ENCODE data around the gene ILKAP. TPM values are rescaled to one million over a fixed set of nuclear protein-coding genes. Genes with fewer than 3 reads are reported as not detected.

ILKAP gene
- polyA plus RNA-seq, 1 donor from 2014 or later: 78.5 TPM

GRCh38 chr2:238142382-238143205 lies 60.9 kb downstream of the ILKAP start:
- H2AFZ ChIP-seq (ENCODE audit: low read depth, low read length): no peak overlapping the region
- no peaks in the 10 kb centered on the region for H3K27me3 ChIP-seq (ENCODE audit: insufficient read depth, low read depth, low read length)
- no peaks in the 10 kb centered on the region for H3K9me2 ChIP-seq (ENCODE audit: insufficient read depth, low read length)
- H3K27ac ChIP-seq (ENCODE audit: low read length): no peak overlapping the region
- no peaks in the 10 kb centered on the region for H4K20me1 ChIP-seq (ENCODE audit: insufficient read depth)
- H3K9ac ChIP-seq (ENCODE audit: low read length): no peak overlapping the region
- H3K9me3 ChIP-seq (ENCODE audit: low read length): no peaks in the 10 kb centered on the region
- H3K4me3 ChIP-seq (ENCODE audit: low read length): no peak overlapping the region
- H3K4me2 ChIP-seq (ENCODE audit: low read length): no peak overlapping the region
- H3K79me2 ChIP-seq (replicated peaks; ENCODE audit: insufficient read depth, low read length): no peaks in the 10 kb centered on the region
- no peak for TF ChIP-seq SMC3 (conservative IDR thresholded peaks at IDR 0.05; ENCODE audit: poor library complexity)
- no peak for TF ChIP-seq RAD21 (conservative IDR thresholded peaks at IDR 0.05)
- TF ChIP-seq POLR2AphosphoS5 (IDR thresholded peaks at IDR 0.05): no peak
- TF ChIP-seq EZH2 (IDR thresholded peaks at IDR 0.05; ENCODE audit: borderline replicate concordance, insufficient read depth, low read length, poor library complexity, severe bottlenecking): no peak
- TF ChIP-seq CTCF (IDR thresholded peaks at IDR 0.05; ENCODE audit: poor library complexity, severe bottlenecking): no peak
- TF ChIP-seq REST (IDR thresholded peaks at IDR 0.05; ENCODE audit: borderline replicate concordance): no peak
- TF ChIP-seq TAF1 (IDR thresholded peaks at IDR 0.05; ENCODE audit: low read depth): no peak
- TF ChIP-seq MXI1 (conservative IDR thresholded peaks at IDR 0.05; ENCODE audit: poor library complexity, severe bottlenecking): no peak
- TF ChIP-seq EP300 (conservative IDR thresholded peaks at IDR 0.05; ENCODE audit: poor library complexity, severe bottlenecking): no peak
- no peaks in the 10 kb centered on the region for H3F3A ChIP-seq (ENCODE audit: insufficient read depth, low read length, poor library complexity, severe bottlenecking)
- H3K36me3 ChIP-seq (ENCODE audit: insufficient read depth, low read length): no peaks in the 10 kb centered on the region

GRCh38 chr2:238141541-238142318 lies 61.8 kb downstream of the ILKAP start:
- H3K36me3 ChIP-seq (ENCODE audit: insufficient read depth, low read length): no peaks in the 10 kb centered on the region
- H3K9ac ChIP-seq (ENCODE audit: low read length): no peak overlapping the region
- H3K27ac ChIP-seq (ENCODE audit: low read length): no peak overlapping the region
- no peaks in the 10 kb centered on the region for H4K20me1 ChIP-seq (ENCODE audit: insufficient read depth)
- no peaks in the 10 kb centered on the region for H3K79me2 ChIP-seq (replicated peaks; ENCODE audit: insufficient read depth, low read length)
- no peaks in the 10 kb centered on the region for H3K9me3 ChIP-seq (ENCODE audit: low read length)
- H3K27me3 ChIP-seq (ENCODE audit: insufficient read depth, low read depth, low read length): no peaks in the 10 kb centered on the region
- no peaks in the 10 kb centered on the region for H3F3A ChIP-seq (ENCODE audit: insufficient read depth, low read length, poor library complexity, severe bottlenecking)
- H3K4me3 ChIP-seq (ENCODE audit: low read length): no peak overlapping the region
- TF ChIP-seq CTCF (IDR thresholded peaks at IDR 0.05; ENCODE audit: poor library complexity, severe bottlenecking): no peak
- no peak overlapping the region for H2AFZ ChIP-seq (ENCODE audit: low read depth, low read length)
- H3K9me2 ChIP-seq (ENCODE audit: insufficient read depth, low read length): no peaks in the 10 kb centered on the region
- no peak overlapping the region for H3K4me2 ChIP-seq (ENCODE audit: low read length)
